Endometrial microvascular endothelial cells (primary cell): ENCODE results near the gene SPATA45. TPM values are rescaled to one million over a fixed set of nuclear protein-coding genes. Genes with fewer than 3 reads are reported as not detected.

Experiments used
- in situ Hi-C: cut with HindIII; loops from 2 replicates; pipeline ENCODE4 v1.10.0; 2017; ENCODE audit warnings: low sequenced_read_pairs, low pct_unique_long_range_greater_than_20kb; ENCODE audit errors: inconsistent ontology term
- total RNA-seq: library from RNA; depleted of rRNA; stranded (reverse); fragments of >200 nt; gene quantifications from one replicate; pipeline ENCODE4 v1.2.3, GENCODE V29; 2015; ENCODE audit errors: inconsistent ontology term

SPATA45 gene
- total RNA-seq, 1 donor from 2014 or later, result not detected

GRCh38 chr1:212791261-212791675, 56.2 kb downstream of the SPATA45 start:
- in situ Hi-C loops, result no loop called here

DNA sequence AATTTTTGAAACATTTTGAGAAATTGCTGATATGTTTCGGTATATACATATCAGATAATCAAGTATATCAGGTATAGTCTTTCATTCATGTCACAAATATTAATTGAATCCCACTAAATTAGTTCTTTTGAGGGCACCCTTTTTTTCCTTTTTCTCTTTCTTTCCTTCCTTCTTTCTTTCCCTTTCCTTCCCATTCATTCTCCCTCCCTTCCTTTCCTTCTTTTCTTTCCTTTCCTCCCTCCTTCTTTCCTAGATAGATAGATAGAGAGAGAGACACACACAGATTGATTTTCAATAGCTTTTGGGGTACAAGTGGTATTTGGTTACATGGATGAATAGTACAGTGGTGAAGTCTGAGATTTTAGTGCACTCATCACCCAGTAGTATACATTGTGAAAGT, 61.6 kb downstream of the SPATA45 start:
- in situ Hi-C loops, result loop anchor here (10.0 kb wide), 1 partner anchor 171 kb away; no protein-coding TSS in a partner anchor

GRCh38 chr1:212783976-212784375, 63.5 kb downstream of the SPATA45 start:
- in situ Hi-C loops, result loop anchor here (10.0 kb wide), 1 partner anchor 169 kb away; no protein-coding TSS in a partner anchor

DNA sequence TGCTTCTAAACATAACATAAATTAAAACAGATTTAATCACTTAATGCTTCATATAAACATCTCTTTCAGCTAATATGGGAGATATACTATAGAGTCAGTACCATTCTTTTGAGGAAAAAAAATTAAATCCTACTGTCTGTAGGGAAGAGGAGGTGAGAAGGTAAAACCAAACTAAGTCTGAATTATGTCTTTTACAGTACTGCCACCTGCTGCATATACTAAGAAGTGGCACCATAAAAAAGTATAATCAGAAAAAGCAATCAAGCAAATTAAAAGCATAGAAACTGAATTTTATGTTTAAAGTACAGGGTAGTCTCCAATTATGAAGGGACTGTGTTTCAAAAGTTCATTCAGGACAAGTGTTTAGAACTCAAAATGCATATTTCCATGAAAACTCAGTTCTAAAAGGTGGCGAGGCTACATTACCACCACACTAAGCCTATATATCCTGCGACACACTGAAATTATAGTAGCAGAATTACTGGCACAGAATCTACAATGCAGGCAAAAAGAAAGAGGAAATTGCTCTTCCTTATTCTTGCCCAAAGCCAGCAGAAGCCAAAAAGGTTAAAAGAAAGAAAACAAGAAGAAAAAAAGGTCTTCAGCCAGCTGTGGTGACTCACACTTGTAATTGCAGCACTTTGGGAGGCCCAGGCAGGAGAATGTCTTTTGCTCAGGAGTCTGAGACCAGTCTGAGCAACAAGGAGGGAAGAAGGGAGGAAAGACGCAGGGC, 64.9 kb downstream of the SPATA45 start:
- in situ Hi-C loops, result loop anchor here (10.0 kb wide), 1 partner anchor 168 kb away; no protein-coding TSS in a partner anchor

GRCh38 chr1:212781225-212781624, 66.2 kb downstream of the SPATA45 start:
- in situ Hi-C loops, result loop anchor here (10.0 kb wide), 1 partner anchor 166 kb away; no protein-coding TSS in a partner anchor

DNA sequence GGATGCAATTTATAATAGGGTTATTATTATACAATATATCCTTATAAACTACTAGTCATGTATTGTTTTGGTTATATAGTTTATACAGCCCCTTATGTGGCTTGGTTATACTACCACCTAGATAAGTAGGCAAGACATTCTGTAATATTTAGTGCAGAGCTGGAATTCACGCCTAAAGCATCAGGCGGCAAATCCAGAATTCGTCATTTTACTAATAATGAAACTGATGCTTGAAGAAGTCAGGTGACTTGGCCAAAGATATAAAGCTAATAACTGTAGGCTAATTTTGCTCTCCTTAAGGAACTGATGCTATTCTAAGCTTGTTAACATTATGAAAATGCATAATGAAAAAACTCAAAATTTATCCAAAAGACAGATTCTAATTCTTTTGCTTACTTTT, 66.7 kb downstream of the SPATA45 start:
- in situ Hi-C loops, result loop anchor here (10.0 kb wide), 1 partner anchor 166 kb away; no protein-coding TSS in a partner anchor

Other genes with a start within 250 kb of the SPATA45 start
- gene ATF3, start 238.9 kb downstream of the SPATA45 start, total RNA-seq, result 2.6 TPM
- not detected for gene BATF3, start 147.8 kb downstream of the SPATA45 start, total RNA-seq
- 29.1 TPM for gene NSL1, start 55.9 kb downstream of the SPATA45 start, total RNA-seq
- 16.6 TPM for gene TATDN3, start 55.8 kb downstream of the SPATA45 start, total RNA-seq
- 6.2 TPM for gene FLVCR1, start 10.6 kb upstream of the SPATA45 start, total RNA-seq
- 0.09 TPM for gene VASH2, start 102.9 kb upstream of the SPATA45 start, total RNA-seq
- gene ANGEL2, start 168.2 kb upstream of the SPATA45 start, total RNA-seq, result 28.9 TPM
- 16.6 TPM for gene RPS6KC1, start 203.6 kb upstream of the SPATA45 start, total RNA-seq